ENCODE data around the gene PPP2R5C.

The PPP2R5C gene

GRCh38 chr14:101917413-101918017, 156.0 kb downstream of the PPP2R5C start:
- H3K4me3 ChIP-seq (replicated peaks in 1 of 2; ENCODE audit: low read depth in 2 of 2, low read length in 2 of 2), result no peak overlapping the region
- TF ChIP-seq CTCF (IDR thresholded peaks at IDR 0.05; ENCODE audit: low read depth, low read length), result no peak
- no peak for DNase-seq (ENCODE audit: low read depth in 2 of 2)

- no peak for DNase-seq (ENCODE audit: low read depth in 2 of 2)
- no peak overlapping the region for H3K4me3 ChIP-seq (replicated peaks in 1 of 2; ENCODE audit: low read depth in 2 of 2, low read length in 2 of 2)
- TF ChIP-seq CTCF (IDR thresholded peaks at IDR 0.05; ENCODE audit: low read depth, low read length), result no peak
Measured at GRCh38 chr14:101918065-101918989, 156.8 kb downstream of the PPP2R5C start.

GRCh38 chr14:101920271-101920670, 158.8 kb downstream of the PPP2R5C start:
- TF ChIP-seq CTCF (IDR thresholded peaks at IDR 0.05; ENCODE audit: low read depth, low read length), result no peak
- H3K4me3 ChIP-seq (replicated peaks in 1 of 2; ENCODE audit: low read depth in 2 of 2, low read length in 2 of 2), result no peak overlapping the region
- peak in 1 of 2 donors; percentile 11 for DNase-seq (ENCODE audit: low read depth in 2 of 2)

- DNase-seq (ENCODE audit: low read depth in 2 of 2), result no peak
- no peak overlapping the region for H3K4me3 ChIP-seq (replicated peaks in 1 of 2; ENCODE audit: low read depth in 2 of 2, low read length in 2 of 2)
- TF ChIP-seq CTCF (IDR thresholded peaks at IDR 0.05; ENCODE audit: low read depth, low read length), result no peak
Measured at GRCh38 chr14:101922866-101923265, 161.4 kb downstream of the PPP2R5C start.

GRCh38 chr14:101925152-101925551, 163.6 kb downstream of the PPP2R5C start:
- no peak for TF ChIP-seq CTCF (IDR thresholded peaks at IDR 0.05; ENCODE audit: low read depth, low read length)

GRCh38 chr14:101926085-101926484, 164.6 kb downstream of the PPP2R5C start:
- no peak overlapping the region for H3K4me3 ChIP-seq (replicated peaks in 1 of 2; ENCODE audit: low read depth in 2 of 2, low read length in 2 of 2)
- no peak for DNase-seq (ENCODE audit: low read depth in 2 of 2)
- TF ChIP-seq CTCF (IDR thresholded peaks at IDR 0.05; ENCODE audit: low read depth, low read length), result no peak

More at GRCh38 chr14:101925152-101925551, 163.6 kb downstream of the PPP2R5C start:
- H3K4me3 ChIP-seq (replicated peaks in 1 of 2; ENCODE audit: low read depth in 2 of 2, low read length in 2 of 2), result no peak overlapping the region
- DNase-seq (ENCODE audit: low read depth in 2 of 2), result no peak

All from cardiac fibroblast (primary cell).